Heart left ventricle (tissue), 16 donors: Measurements from ENCODE around the gene DAPK2. TPM values are rescaled to one million over a fixed set of nuclear protein-coding genes. Genes with fewer than 3 reads are reported as not detected.

ENCODE experiments used
- ATAC-seq, 4 donors: fragments of 200-7000 bp; cut with Tn5 transposase; one replicate each; pipeline ENCODE4 v1.9.1; 2020 to 2022; ENCODE audit warnings: moderate library complexity in 4 of 4, mild to moderate bottlenecking in 3 of 4, moderate number of reproducible peaks in 1 of 4
- DNase-seq, 5 donors: peaks; one replicate each; pipeline ENCODE4 v3.0.0-alpha.2; 2020
- H3K27ac ChIP-seq, 12 donors: fragments of 200-600 bp; sonication (generic) in 4 of 12; one replicate each; pipeline versions ENCODE4 v1.5.0 to v1.8.0; 2016 to 2022; ENCODE audit warnings: mild to moderate bottlenecking in 2 of 12
- H3K27me3 ChIP-seq, 9 donors: fragments of 200-600 bp; sonication (generic) in 2 of 9; one replicate each; pipeline versions ENCODE4 v1.5.1 to v1.8.0; 2016 to 2022; ENCODE audit warnings: mild to moderate bottlenecking in 3 of 9
- H3K36me3 ChIP-seq, 9 donors: fragments of 200-600 bp; sonication (generic) in 2 of 9; one replicate each; pipeline versions ENCODE4 v1.5.0 to v1.8.0; 2018 to 2022; ENCODE audit warnings: mild to moderate bottlenecking in 2 of 9
- H3K4me1 ChIP-seq, 12 donors: fragments of 200-600 bp; sonication (generic) in 4 of 12; one replicate each; pipeline versions ENCODE4 v1.5.0 to v1.8.0; 2016 to 2022; ENCODE audit warnings: mild to moderate bottlenecking in 3 of 12
- H3K4me3 ChIP-seq, 12 donors: fragments of 200-600 bp; sonication (generic) in 4 of 12; one replicate each; pipeline versions ENCODE4 v1.5.0 to v1.8.0; 2017 to 2022; ENCODE audit warnings: mild to moderate bottlenecking in 9 of 12, moderate library complexity in 4 of 12
- H3K9me3 ChIP-seq, 12 donors: fragments of 200-600 bp; sonication (generic) in 4 of 12; one replicate each; pipeline versions ENCODE4 v1.5.0 to v1.8.0; 2016 to 2022; ENCODE audit warnings: mild to moderate bottlenecking in 1 of 12
- CTCF ChIP-seq, 12 donors: fragments of 200-600 bp; sonication (generic) in 4 of 12; IDR thresholded peaks; one replicate each; pipeline versions ENCODE4 v1.5.0 to v1.8.0; 2018 to 2022; ENCODE audit warnings: antibody characterized with exemption in 12 of 12, mild to moderate bottlenecking in 5 of 12
- POLR2A ChIP-seq, 2 donors: fragments of 450-650 bp; IDR thresholded peaks; one replicate each; pipeline ENCODE4 v1.6.1; 2017; ENCODE audit warnings: antibody characterized with exemption in 2 of 2, mild to moderate bottlenecking in 2 of 2, moderate library complexity in 2 of 2
- WGBS, 4 donors: extraction: QIAGEN DNeasy Blood & Tissue Kit in 2 of 4; methylation state at CpG; one replicate each; pipeline versions ENCODE4 v1.1.5 to v1.1.7; 2013 to 2018; 5-methylcytosine and 5-hydroxymethylcytosine counted together
- intact Hi-C, 10 donors: fragments of 100-400 bp; cut with DNase I; formaldehyde crosslinking; loops; one replicate each; pipeline versions ENCODE4 v1.11.1 to v1.14.2; 2022
- polyA plus RNA-seq, 2 donors: library from polyadenylated mRNA; stranded (reverse); fragments of 200-250 nt; gene quantifications; one replicate each; pipeline ENCODE4 v1.2.3, GENCODE V29; 2013
- total RNA-seq, 9 donors: library from RNA; depleted of rRNA in 2 of 9; stranded (reverse); fragments of >200 nt in 2 of 9; fragmentation: NEBNext Ultra II Directional in 3 of 9; extraction: Animal tissue kit (Norgen Biotek cat#: 25700) in 3 of 9; gene quantifications; one replicate each; pipeline versions ENCODE4 v1.1.0 to v1.2.4, GENCODE V29; 2016 to 2023
- donor health status: ischemic (EF 13 %, LVEDD 7.1; RV severe dilation, severe dysfunction).
- donor health status: healthy with polysubstance abuse.
- donor health status: DM: no; HTN: yes; CAD: no.
- donor health status: DM: no; HTN: no; CAD: no.
- donor health status: ischemic (EF 25% LVEDD 6.9; RV normal size, moderate dysfunction).
- donor health status: ischemic (EF 25% LVEDD 5.7; RV mildly dilated, moderate dysfunction).
- donor health status: healthy.
- donor health status: DM: yes; HTN: yes; CAD: no.
- donor health status: ischemic (EF 35%, LVEDD 5.7; RV mildly dilated, moderate dysfunction).
- donor health status: nonischemic (EF 11% LVEDD 7.7; RV severe dilation, severe dysfunction).
- donor health status: DM: yes; HTN: yes; CAD: no.
- donor health status: PGD.
- donor health status: ischemic (EF 29% LVEDD 5.4; RV normal size, mild dysfunction).
- donor health status: nonischemic (EF 23%, LVEDD 6.1; RV moderate dilation, normal function).

DAPK2 gene
- total and polyA plus RNA-seq, 11 donors: 20.4 to 56.2 (median 26.4) TPM

- H3K4me1 ChIP-seq: peaks cover 11 to 81% (median 67%) of the 10 kb centered on the region in 12 donors
- intact Hi-C loops: loop anchor here in 2 of 10 donors (5.0 to 10.0 kb wide), 2 partner anchors 35 to 58 kb away; partner anchors contain the start of gene DAPK2 (in 1 of the 2)
- no peaks in the 10 kb centered on the region for H3K27me3 ChIP-seq
- DNase-seq: no peak
- TF ChIP-seq POLR2A (IDR thresholded peaks at IDR 0.05): no peak
- TF ChIP-seq CTCF (IDR thresholded peaks at IDR 0.05): no peak
- H3K27ac ChIP-seq: peak overlapping the region; percentile 73 to 97 (median 87)
- no peak for ATAC-seq
- WGBS, 4 donors: 70 to 81% (median 73%) methylated on average over 3 of the region's 3 CpGs
- no peaks in the 10 kb centered on the region for H3K9me3 ChIP-seq
- H3K4me3 ChIP-seq: no peak overlapping the region
- no peaks in the 10 kb centered on the region for H3K36me3 ChIP-seq
Observed at GRCh38 chr15:63986751-63987341, 59.4 kb downstream of the DAPK2 start.

- ATAC-seq: no peak
- no peaks in the 10 kb centered on the region for H3K9me3 ChIP-seq
- H3K4me3 ChIP-seq: no peak overlapping the region
- TF ChIP-seq POLR2A (IDR thresholded peaks at IDR 0.05): no peak
- TF ChIP-seq CTCF (IDR thresholded peaks at IDR 0.05): no peak
- no peak for DNase-seq
- no peaks in the 10 kb centered on the region for H3K27me3 ChIP-seq
- 78 to 84% (median 81%) methylated on average over 6 of the region's 6 CpGs for WGBS, 4 donors
- H3K4me1 ChIP-seq: peaks cover 5 to 79% (median 62%) of the 10 kb centered on the region in 12 donors
- intact Hi-C loops: loop anchor here in 2 of 10 donors (5.0 to 10.0 kb wide), 2 partner anchors 36 to 59 kb away; partner anchors contain the start of gene DAPK2 (in 1 of the 2)
- H3K36me3 ChIP-seq: no peaks in the 10 kb centered on the region
- H3K27ac ChIP-seq: peak overlapping the region; percentile 73 to 97 (median 87)
Observed at GRCh38 chr15:63986185-63986680, 60.1 kb downstream of the DAPK2 start.

- no peaks in the 10 kb centered on the region for H3K27me3 ChIP-seq
- no peak overlapping the region for H3K4me3 ChIP-seq
- WGBS, 4 donors: 45 to 55% (median 47%) methylated on average over 16 to 17 of the region's 17 CpGs
- ATAC-seq: peak; percentile 92 to 94 (median 94)
- peak; percentile 81 to 95 (median 87) for DNase-seq
- peak overlapping the region; percentile 73 to 97 (median 87) for H3K27ac ChIP-seq
- H3K9me3 ChIP-seq: no peaks in the 10 kb centered on the region
- intact Hi-C loops: loop anchor here in 2 of 10 donors (2.0 to 10.0 kb wide), 3 partner anchors 23 to 59 kb away; partner anchors contain the start of gene DAPK2 (in 1 of the 2)
- peaks cover 0 to 72% (median 55%) of the 10 kb centered on the region in 12 donors for H3K4me1 ChIP-seq
- TF ChIP-seq POLR2A (IDR thresholded peaks at IDR 0.05): no peak
- TF ChIP-seq CTCF (IDR thresholded peaks at IDR 0.05): no peak
- H3K36me3 ChIP-seq: no peaks in the 10 kb centered on the region
Observed at GRCh38 chr15:63985221-63986184, 60.8 kb downstream of the DAPK2 start.
